Activated CD4-positive, alpha-beta T cell treated with anti-CD3 and anti-CD28 coated beads, Interleukin-2, Interleukin-6, amounts not matched to agents 100 ng/mL and 50 ng/mL, durations not matched to agents 16 hours and 8 hours (primary cell): Measurements from ENCODE around the gene SLC17A3.
A peak's percentile ranks its signal among the peaks of the same experiment; 100 is the strongest.

Experiments used
- DNase-seq: peaks from one replicate; pipeline ENCODE4 v3.0.0-alpha.2; 2020

SLC17A3 gene

DNA sequence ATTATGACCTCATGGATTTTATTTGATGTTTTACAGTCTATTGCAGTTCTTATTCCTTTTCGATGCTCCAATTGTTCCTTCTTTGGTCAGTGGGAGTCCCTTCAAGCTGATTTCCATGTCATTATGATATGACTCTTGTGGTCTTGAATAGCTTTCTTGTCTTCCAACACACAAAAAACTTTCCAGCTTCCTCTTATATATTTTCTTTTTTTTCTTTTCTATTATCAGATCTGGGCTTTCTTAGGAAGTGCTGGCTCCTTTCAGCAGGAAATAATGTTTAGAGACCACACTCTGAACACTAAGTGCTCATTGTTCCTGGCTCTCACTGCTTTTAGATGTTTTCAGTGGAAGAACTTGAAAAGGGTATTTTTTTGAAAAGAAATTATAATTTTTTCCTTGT lies 39.1 kb downstream of the SLC17A3 start:
- no peak for DNase-seq

DNA sequence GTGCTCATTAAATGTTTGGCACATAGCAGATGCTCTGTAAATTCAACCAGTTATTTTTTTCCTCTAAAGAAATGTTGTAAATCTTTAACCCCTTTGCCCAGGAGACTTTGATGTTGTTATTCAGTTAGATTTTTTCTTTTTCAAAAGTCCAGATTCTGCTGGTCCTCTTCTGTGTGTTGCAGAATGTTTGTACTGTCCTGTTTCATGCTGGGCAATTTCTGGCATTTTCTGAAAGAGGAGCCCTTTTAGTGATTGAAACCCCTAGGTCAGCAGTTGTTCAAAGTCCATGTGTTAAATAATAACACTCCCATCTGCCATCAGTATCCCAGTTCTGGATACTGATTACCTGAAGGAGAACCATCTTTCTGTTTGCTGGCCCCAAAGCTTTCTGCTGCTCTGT lies 40.9 kb downstream of the SLC17A3 start:
- no peak for DNase-seq

GRCh38 chr6:25832670-25833069 lies 41.4 kb downstream of the SLC17A3 start:
- DNase-seq = no peak

DNA sequence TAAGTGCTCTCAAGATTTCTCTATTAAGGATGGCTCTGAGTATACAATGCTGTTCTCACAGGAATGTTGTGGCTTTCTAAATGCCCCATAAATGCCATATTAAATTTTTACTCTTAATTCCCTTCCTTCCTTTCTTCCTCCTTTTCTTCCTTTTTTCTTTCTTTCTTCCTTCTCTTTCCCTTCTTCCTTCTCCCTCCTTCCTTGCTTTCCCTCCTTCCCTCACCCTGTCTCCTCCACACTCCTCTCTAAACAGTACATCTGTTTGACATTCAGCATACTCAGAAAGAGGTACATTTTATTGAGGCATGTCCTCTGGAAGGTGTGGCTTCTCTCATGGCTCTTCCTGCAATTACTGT lies 41.8 kb downstream of the SLC17A3 start:
- no peak for DNase-seq

- no peak for DNase-seq
Measured at GRCh38 chr6:25831532-25832306, 42.3 kb downstream of the SLC17A3 start, which contains the start of gene SLC17A1. SLC17A1 (minus strand) TSS chr6:25832052; CDS start chr6:25830557, 1,495 bp downstream.

- no peak for DNase-seq
Measured at GRCh38 chr6:25830458-25830857, 43.6 kb downstream of the SLC17A3 start.

- peak; percentile 75 for DNase-seq
Measured at GRCh38 chr6:25829375-25829774, 44.7 kb downstream of the SLC17A3 start.

- DNase-seq = peak; percentile 50
Measured at GRCh38 chr6:25821341-25821740, 52.7 kb downstream of the SLC17A3 start.

GRCh38 chr6:25816252-25816651 lies 57.8 kb downstream of the SLC17A3 start:
- no peak for DNase-seq

DNA sequence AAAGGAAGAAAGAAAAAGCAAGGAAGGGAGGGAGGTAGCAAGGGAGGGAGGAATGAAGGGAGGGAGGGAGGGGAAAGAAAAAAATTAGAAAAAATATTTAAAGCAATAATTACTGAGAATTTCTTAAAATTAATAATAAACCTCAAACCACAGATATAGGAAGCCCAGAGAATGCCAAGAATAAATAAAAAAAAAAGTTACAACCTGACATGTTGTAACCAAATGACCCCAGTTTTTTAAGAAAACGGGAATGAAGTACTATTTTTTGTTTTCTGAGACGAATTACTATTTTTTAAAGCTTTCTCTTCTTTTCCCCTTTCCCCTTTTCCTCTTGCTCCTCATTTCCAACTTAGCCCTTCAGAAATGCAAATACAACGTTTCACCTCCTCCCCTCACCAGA lies 58.8 kb downstream of the SLC17A3 start:
- DNase-seq = no peak

GRCh38 chr6:25804804-25805203 lies 69.2 kb downstream of the SLC17A3 start:
- DNase-seq = no peak

DNA sequence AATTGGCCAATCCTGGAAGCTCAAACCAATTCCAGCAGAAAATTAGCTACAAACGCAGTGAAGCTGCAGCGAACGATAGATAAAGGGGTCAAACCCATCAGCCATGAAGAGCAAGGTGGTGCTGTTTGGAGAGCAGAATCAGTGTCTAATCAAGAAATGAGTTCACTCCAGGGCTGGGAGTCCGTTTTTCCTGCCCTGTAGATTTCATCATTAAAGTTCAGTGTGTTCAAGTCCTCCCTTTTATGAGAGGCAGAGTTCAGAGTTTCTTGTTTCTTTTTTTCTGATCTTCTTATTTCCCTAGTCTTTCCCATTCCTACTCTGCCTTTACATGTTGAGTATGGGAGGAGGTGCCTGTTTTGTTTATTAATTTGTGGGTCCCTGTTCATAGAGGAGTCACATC lies 72.6 kb downstream of the SLC17A3 start:
- DNase-seq = no peak
